Astrocyte of the cerebellum (primary cell): ENCODE data around the gene LRRK1.

Experiments
- DNase-seq: peaks from one replicate; pipeline ENCODE4 v3.0.0-alpha.2; 2011; ENCODE audit warnings: low read depth
- H3K4me3 ChIP-seq: 2 replicates; pipeline ENCODE4 v1.5.1; 2011; ENCODE audit warnings: mild to moderate bottlenecking, low read depth, low read length, moderate library complexity
- in situ Hi-C: cut with HindIII; loops from 2 replicates; pipeline ENCODE4 v1.10.0; 2017; ENCODE audit warnings: low sequenced_read_pairs
- TF ChIP-seq, protein P1 (sequence below): IDR thresholded peaks from 2 replicates; pipeline ENCODE4 v1.5.1; 2012; ENCODE audit warnings: low read length, low read depth, moderate library complexity, mild to moderate bottlenecking; ENCODE audit errors: missing control alignments

Gene LRRK1

DNA sequence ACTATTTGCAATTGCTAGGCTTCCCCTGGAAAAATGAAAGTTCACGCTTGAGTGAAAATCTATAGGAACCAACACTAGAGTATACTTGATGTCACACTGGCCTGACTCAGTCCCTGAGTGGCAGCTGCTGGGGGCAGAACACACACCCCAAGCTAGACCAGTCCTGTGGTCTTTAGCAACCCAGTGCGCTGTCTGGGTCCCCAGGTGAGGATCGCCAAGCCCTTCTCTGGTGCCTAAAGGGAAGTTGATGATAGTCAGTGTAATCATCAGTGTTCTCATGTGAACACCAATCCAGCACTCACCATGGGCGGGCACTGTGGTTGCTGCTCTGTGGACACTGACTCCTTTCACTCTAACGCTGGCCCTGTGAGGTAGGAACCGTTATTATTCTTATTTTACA is 28.3 kb upstream of the LRRK1 start:
- no peak for DNase-seq
- in situ Hi-C loops = no loop called here
- TF ChIP-seq, protein P1, sequence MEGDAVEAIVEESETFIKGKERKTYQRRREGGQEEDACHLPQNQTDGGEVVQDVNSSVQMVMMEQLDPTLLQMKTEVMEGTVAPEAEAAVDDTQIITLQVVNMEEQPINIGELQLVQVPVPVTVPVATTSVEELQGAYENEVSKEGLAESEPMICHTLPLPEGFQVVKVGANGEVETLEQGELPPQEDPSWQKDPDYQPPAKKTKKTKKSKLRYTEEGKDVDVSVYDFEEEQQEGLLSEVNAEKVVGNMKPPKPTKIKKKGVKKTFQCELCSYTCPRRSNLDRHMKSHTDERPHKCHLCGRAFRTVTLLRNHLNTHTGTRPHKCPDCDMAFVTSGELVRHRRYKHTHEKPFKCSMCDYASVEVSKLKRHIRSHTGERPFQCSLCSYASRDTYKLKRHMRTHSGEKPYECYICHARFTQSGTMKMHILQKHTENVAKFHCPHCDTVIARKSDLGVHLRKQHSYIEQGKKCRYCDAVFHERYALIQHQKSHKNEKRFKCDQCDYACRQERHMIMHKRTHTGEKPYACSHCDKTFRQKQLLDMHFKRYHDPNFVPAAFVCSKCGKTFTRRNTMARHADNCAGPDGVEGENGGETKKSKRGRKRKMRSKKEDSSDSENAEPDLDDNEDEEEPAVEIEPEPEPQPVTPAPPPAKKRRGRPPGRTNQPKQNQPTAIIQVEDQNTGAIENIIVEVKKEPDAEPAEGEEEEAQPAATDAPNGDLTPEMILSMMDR = no peak
- no peak overlapping the region for H3K4me3 ChIP-seq

- H3K4me3 ChIP-seq = no peak overlapping the region
- DNase-seq = no peak
- in situ Hi-C loops = no loop called here
- TF ChIP-seq, protein P1 = no peak
Measured at GRCh38 chr15:100891307-100892012, 27.7 kb upstream of the LRRK1 start.

DNA sequence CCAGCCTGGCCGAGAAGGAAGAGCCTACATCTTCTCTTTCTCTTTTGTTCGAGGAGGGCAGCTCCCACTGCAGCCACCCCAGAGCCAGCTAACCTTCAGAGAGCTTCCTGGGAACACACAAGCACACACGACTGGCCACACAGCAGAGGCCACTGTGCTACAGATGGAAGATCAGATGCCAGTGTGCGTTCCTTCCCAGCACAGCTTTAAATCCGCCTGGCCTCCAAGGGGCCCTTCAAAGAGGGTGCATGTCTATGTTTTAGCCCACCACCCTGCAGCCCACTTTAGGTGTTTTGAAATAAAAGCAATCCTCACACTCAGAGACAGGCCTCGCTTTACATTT is 27.2 kb upstream of the LRRK1 start:
- in situ Hi-C loops = no loop called here
- no peak for DNase-seq
- TF ChIP-seq, protein P1 = no peak
- H3K4me3 ChIP-seq = no peak overlapping the region

DNA sequence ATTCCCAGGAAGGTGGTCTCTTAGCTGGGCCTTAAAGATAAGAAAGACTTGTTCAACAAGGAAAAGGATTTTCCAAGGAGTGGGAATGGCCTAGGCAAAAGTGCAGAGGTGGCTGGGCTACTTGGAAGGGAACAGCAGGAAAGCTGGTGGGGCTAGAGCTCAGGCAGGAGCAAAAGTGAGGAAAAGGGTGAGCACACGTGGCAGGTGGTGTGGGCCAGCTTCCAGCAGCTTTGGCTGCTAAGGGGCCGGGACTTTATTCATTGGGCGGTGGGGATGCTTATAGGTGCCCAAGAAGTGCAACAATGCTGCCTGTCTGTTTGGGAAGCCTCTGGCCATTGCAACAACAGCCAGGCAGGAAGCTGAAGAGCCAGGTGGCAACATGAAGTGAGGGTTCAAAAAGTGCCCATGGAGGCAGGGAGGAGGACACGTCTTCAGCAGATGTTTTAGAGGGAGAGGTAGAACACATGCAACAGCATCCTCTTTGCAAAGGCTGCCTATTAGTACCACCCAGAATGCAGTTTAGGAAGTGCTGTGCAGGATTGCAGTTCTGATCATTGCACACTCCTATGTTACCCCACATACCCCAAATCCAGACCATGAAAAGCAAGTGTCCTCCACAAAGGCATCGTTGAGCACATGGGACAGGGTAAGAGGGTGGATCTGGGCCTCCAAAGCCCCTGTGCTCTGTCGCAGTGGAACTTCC is 25.7 kb upstream of the LRRK1 start:
- TF ChIP-seq, protein P1 = no peak
- in situ Hi-C loops = no loop called here
- no peak overlapping the region for H3K4me3 ChIP-seq
- DNase-seq = no peak

- H3K4me3 ChIP-seq = no peak overlapping the region
- TF ChIP-seq, protein P1 = no peak
- DNase-seq = no peak
- in situ Hi-C loops = no loop called here
Measured at GRCh38 chr15:100893964-100894295, 25.2 kb upstream of the LRRK1 start.

DNA sequence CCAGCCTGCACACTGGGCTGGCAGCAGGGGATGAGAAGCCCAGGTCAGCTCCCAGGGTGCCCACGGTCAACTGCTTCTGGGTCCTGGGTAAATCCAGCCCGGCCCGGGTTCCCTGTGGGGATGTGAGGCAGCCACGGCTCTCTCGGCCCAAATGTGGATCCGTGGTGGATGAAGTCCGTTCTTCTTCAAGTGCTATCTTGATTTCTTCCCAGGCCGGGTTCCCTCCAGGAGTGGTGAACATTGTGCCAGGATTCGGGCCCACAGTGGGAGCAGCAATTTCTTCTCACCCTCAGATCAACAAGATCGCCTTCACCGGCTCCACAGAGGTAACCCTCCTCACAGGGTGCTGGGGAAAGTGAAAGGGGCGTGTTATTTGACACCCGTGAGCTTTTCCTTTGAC is 23.4 kb upstream of the LRRK1 start:
- in situ Hi-C loops = no loop called here
- TF ChIP-seq, protein P1 = no peak

More for the DNA sequence above, 23.4 kb upstream of the LRRK1 start:
- no peak overlapping the region for H3K4me3 ChIP-seq
- DNase-seq = no peak
